Erythroblast (primary cell): Measurements from ENCODE around the gene PPP1R2.

Experiments
- GATA1 ChIP-seq: IDR thresholded peaks from 2 replicates; pipeline ENCODE4 v1.6.1; 2011; ENCODE audit warnings: low read depth, mild to moderate bottlenecking, control low read depth, low read length, moderate library complexity
- POLR2A ChIP-seq: IDR thresholded peaks from 2 replicates; pipeline ENCODE4 v1.6.1; 2011; ENCODE audit warnings: mild to moderate bottlenecking, low read length

DNA sequence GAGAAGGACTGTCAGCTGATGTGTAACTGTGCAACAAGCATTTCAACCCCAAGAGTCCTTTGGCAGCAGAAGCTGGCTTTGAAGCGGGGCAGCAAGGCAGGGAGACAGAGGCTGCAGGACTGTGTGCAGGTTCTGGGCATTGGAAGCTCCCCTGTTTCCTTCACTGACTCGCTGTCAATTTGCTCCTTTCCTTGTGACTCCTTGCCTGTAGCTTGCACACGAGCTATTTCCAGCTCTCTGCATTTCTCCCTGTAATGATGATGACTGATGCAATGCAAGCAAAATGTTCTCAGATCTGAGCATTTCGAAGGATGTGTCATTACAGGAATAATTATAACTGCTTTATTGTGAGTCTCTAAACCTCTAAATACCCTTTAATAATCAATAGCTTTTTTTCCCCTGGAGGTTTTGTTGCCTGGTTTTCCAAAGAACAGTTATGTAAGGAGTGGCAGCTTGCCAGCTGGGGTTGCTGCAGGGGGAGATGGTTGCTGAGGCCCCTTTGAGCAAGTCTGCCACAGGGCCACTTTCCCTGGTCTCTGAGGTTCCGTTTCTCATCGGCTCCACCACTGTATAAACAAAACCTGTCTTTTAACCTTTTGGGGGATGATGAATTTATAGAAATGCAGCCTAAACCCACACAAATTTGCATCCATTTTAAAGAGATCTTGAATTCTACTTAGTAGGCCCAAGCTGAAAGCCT is 37.8 kb upstream of the PPP1R2 start:
- TF ChIP-seq POLR2A (no peak), GATA1 (no peak)
